Mesenchymal stem cell (in vitro differentiated cells and primary cell): ENCODE data around the gene GALNT13.

Experiments
- DNase-seq: peaks from one replicate; pipeline ENCODE4 v3.0.0-alpha.2; 2013
- H2AFZ ChIP-seq: one replicate; pipeline ENCODE4 v1.6.1; 2013; ENCODE audit warnings: low read depth, mild to moderate bottlenecking, control low read depth, inconsistent platforms, low read length, moderate library complexity
- H2AK5ac ChIP-seq: 2 replicates; pipeline ENCODE4 v1.6.1; 2013; ENCODE audit warnings: low read length, moderate library complexity, mild to moderate bottlenecking, inconsistent platforms; ENCODE audit not compliant: severe bottlenecking
- H2BK120ac ChIP-seq: one replicate; pipeline ENCODE4 v1.6.1; 2013; ENCODE audit warnings: low read depth, mild to moderate bottlenecking, inconsistent platforms, low read length, moderate library complexity
- H2BK12ac ChIP-seq, 2 experiments: one replicate each; pipeline ENCODE4 v1.6.1; 2013; ENCODE audit warnings: inconsistent platforms in 2 of 2, low read length in 2 of 2, mild to moderate bottlenecking in 2 of 2, moderate library complexity in 2 of 2, control low read depth in 1 of 2
- H2BK15ac ChIP-seq: one replicate; pipeline ENCODE4 v1.6.1; 2013; ENCODE audit warnings: mild to moderate bottlenecking, low read depth, inconsistent platforms; ENCODE audit not compliant: poor library complexity, severe bottlenecking
- H2BK5ac ChIP-seq: 2 replicates; pipeline ENCODE4 v1.6.1; 2013; ENCODE audit warnings: low read depth, mild to moderate bottlenecking, low read length, control low read depth, inconsistent platforms; ENCODE audit not compliant: poor library complexity, severe bottlenecking
- H3K14ac ChIP-seq, 2 experiments: one replicate each; pipeline ENCODE4 v1.6.1; 2013; ENCODE audit warnings: inconsistent platforms in 2 of 2, low read length in 2 of 2, control low read depth in 1 of 2, mild to moderate bottlenecking in 1 of 2, moderate library complexity in 1 of 2
- H3K18ac ChIP-seq, 2 experiments: one replicate each; pipeline ENCODE4 v1.6.1; 2013; ENCODE audit warnings: inconsistent platforms in 2 of 2, low read length in 2 of 2, control low read depth in 1 of 2, low read depth in 1 of 2, mild to moderate bottlenecking in 1 of 2
- H3K23ac ChIP-seq, 2 experiments: one replicate each; pipeline ENCODE4 v1.6.1; 2013; ENCODE audit warnings: inconsistent platforms in 2 of 2, low read length in 2 of 2, mild to moderate bottlenecking in 2 of 2, moderate library complexity in 2 of 2, control low read depth in 1 of 2
- H3K27ac ChIP-seq: 2 replicates; pipeline ENCODE4 v1.5.1; 2013; ENCODE audit warnings: mild to moderate bottlenecking, moderate library complexity, low read length, control low read depth, inconsistent platforms; ENCODE audit not compliant: poor library complexity, severe bottlenecking
- H3K27me3 ChIP-seq, 2 experiments: 2 replicates each; pipeline versions ENCODE4 v1.6.1 to v1.7.0; 2013; ENCODE audit warnings: low read length in 2 of 2, mild to moderate bottlenecking in 2 of 2, moderate library complexity in 2 of 2, control low read depth in 1 of 2, inconsistent platforms in 1 of 2; ENCODE audit not compliant: control insufficient read depth in 1 of 2, insufficient read depth in 1 of 2
- H3K36me3 ChIP-seq, 2 experiments: 2 replicates each; pipeline versions ENCODE4 v1.6.1 to v1.7.0; 2013; ENCODE audit warnings: low read length in 2 of 2, control low read depth in 1 of 2, inconsistent platforms in 1 of 2, low read depth in 1 of 2, mild to moderate bottlenecking in 1 of 2; ENCODE audit not compliant: insufficient read depth in 2 of 2, control insufficient read depth in 1 of 2
- H3K4ac ChIP-seq, 2 experiments: one replicate each; pipeline ENCODE4 v1.6.1; 2013; ENCODE audit warnings: inconsistent platforms in 2 of 2, low read length in 2 of 2, mild to moderate bottlenecking in 2 of 2, moderate library complexity in 2 of 2, control low read depth in 1 of 2, low read depth in 1 of 2
- H3K4me1 ChIP-seq: 2 replicates; pipeline ENCODE4 v1.6.1; 2013; ENCODE audit warnings: low read depth, low read length, control low read depth; ENCODE audit not compliant: control insufficient read depth, insufficient read depth
- H3K4me2 ChIP-seq: 2 replicates; pipeline ENCODE4 v1.6.1; 2013; ENCODE audit warnings: low read length, mild to moderate bottlenecking, inconsistent platforms; ENCODE audit not compliant: poor library complexity, severe bottlenecking
- H3K4me3 ChIP-seq, 2 experiments: 2 replicates each; pipeline versions ENCODE4 v1.5.1 to v1.7.0; 2013; ENCODE audit warnings: low read length in 2 of 2, mild to moderate bottlenecking in 2 of 2, control low read depth in 1 of 2, low read depth in 1 of 2; ENCODE audit not compliant: insufficient read depth in 1 of 2
- H3K79me1 ChIP-seq: replicated peaks from 2 replicates; pipeline ENCODE4 v1.6.1; 2013; ENCODE audit warnings: mild to moderate bottlenecking, control low read depth, low read length, inconsistent platforms; ENCODE audit not compliant: poor library complexity, severe bottlenecking
- H3K9ac ChIP-seq: 2 replicates; pipeline ENCODE4 v1.7.0; 2013; ENCODE audit warnings: mild to moderate bottlenecking, low read length, moderate library complexity
- H3K9me3 ChIP-seq: 2 replicates; pipeline ENCODE4 v1.7.0; 2013; ENCODE audit warnings: mild to moderate bottlenecking, low read length; ENCODE audit not compliant: control insufficient read depth
- H4K8ac ChIP-seq: one replicate; pipeline ENCODE4 v1.6.1; 2013; ENCODE audit warnings: inconsistent platforms, mild to moderate bottlenecking, low read length, moderate library complexity
- H4K91ac ChIP-seq: one replicate; pipeline ENCODE4 v1.6.1; 2013; ENCODE audit warnings: mild to moderate bottlenecking, low read length, inconsistent platforms
- WGBS: methylation state at CpG from one replicate; pipeline ENCODE4 v1.1.7; 2013; ENCODE audit warnings: mixed read lengths; 5-methylcytosine and 5-hydroxymethylcytosine counted together

The GALNT13 gene

DNA sequence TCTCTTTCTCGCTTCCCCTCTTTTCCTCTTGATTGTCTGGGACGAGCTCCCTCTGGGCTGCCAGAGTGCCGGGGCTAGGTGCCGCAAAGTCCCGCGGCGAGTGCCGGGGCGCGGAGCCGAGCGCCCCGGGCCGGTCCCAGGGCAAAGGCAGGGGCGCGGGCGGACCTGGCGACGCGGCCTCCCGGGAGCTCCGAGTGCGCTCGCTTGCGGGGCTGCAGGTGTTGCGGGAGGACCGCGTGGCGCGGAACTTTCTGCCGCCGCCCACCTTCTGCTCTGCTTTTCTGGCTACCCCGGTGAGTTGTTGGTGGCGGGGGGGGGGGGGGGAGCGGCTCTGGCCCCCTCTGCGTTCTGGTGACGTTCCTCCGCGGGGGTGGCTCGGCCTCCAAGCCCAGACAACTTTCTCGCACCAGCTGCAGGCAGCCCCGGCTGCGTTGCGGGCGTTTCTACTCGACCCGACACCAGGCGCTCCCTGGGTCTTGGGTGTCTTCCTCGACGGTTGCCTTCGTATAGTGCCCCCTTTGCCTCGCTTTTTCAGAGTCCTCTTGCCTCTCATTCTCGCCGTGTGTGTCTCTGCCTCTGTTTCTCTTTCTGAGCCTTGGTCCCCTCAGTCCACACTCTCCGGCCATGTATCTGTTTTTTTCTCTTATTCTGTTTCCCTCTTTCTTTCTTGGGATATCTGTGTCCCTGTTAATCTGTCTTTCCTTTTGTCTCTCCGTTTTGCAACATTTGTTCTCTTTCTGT is 759 bp downstream of the GALNT13 start:
- Histone ChIP-seq H3K9ac (no peak overlapping the region), H3K36me3 (no peaks in the 10 kb centered on the region), H3K79me1 (no peaks in the 10 kb centered on the region), H3K18ac (no peak overlapping the region), H2BK15ac (no peak overlapping the region), H2AFZ (no peak overlapping the region), H3K4me3 (peak overlapping the region; percentile 55 to 73), H3K27ac (no peak overlapping the region), H2AK5ac (no peak overlapping the region), H4K8ac (no peak overlapping the region), H3K4me1 (peaks cover 20% of the 10 kb centered on the region), H3K9me3 (no peaks in the 10 kb centered on the region), H3K14ac (no peak overlapping the region), H3K4ac (no peak overlapping the region), H3K27me3 (peaks cover 34 to 37% of the 10 kb centered on the region in 2 experiments), H3K4me2 (peak overlapping the region; percentile 75), H3K23ac (no peak overlapping the region), H2BK12ac (no peak overlapping the region), H2BK5ac (no peak overlapping the region), H2BK120ac (no peak overlapping the region), H4K91ac (no peak overlapping the region)
- DNase-seq, result no peak
- WGBS, result 1% methylated on average over 41 of the region's 56 CpGs

DNA sequence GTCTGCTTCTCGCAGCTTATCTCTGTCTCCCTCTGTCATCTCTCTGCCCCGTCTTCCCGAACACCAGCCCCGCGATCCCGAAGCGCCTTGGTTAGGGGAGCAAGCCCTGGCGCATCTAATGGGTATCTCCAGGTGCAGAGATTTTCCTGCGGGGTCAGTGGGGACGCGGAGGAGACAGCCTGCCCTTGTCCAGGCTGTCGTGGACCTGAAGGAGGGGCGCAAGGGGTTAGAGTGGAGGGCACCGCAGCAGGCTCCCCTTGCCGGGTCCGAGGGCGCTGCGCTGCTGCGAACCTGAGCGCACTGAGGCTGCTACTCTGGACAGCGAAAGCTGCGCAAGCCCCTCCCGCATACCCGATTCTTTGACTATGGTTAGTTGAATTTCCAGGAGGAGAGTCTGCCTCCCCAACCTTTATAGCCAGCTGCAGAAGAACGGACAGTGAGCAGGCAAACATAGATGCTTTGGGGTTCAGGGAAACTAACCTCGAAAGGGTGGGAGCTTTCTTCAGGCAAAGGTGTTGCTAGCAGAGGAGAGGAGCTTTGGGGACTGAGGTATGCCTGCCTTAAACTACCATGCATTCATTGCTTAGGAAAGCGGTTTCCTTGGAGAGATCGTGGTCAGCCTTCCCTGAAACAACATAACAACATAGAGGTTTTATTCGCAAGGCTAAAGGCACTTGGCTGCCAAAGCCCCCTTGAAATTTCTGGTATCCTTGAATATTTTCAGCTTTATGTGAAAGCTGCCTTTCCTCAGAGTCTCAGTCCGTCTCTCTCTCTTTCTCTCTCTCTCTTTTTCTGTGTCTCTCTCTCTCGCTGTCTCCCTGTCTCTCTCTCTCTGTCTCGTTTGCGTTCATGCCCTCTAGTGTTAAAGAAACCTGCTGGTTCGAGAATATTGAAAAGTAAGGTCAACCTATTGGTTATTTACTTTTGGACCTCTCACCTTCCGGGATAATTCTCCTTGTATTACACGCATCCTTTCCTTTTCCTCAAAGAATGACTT is 1.6 kb downstream of the GALNT13 start:
- no peak overlapping the region for H3K14ac ChIP-seq
- H2BK12ac ChIP-seq, result no peak overlapping the region
- H3K9ac ChIP-seq, result no peak overlapping the region
- H3K4me2 ChIP-seq, result peak overlapping the region; percentile 75
- no peak overlapping the region for H3K18ac ChIP-seq
- peaks cover 20% of the 10 kb centered on the region for H3K4me1 ChIP-seq
- no peak overlapping the region for H3K23ac ChIP-seq
- H2BK15ac ChIP-seq, result no peak overlapping the region
- H4K8ac ChIP-seq, result no peak overlapping the region
- no peaks in the 10 kb centered on the region for H3K9me3 ChIP-seq
- no peak overlapping the region for H3K4ac ChIP-seq
- no peak overlapping the region for H2BK120ac ChIP-seq
- H3K36me3 ChIP-seq, result no peaks in the 10 kb centered on the region
- H4K91ac ChIP-seq, result no peak overlapping the region
- H2BK5ac ChIP-seq, result no peak overlapping the region
- WGBS, result 11% methylated on average over 34 of the region's 36 CpGs
- H3K79me1 ChIP-seq, result no peaks in the 10 kb centered on the region
- H3K4me3 ChIP-seq, result peak overlapping the region in 1 of 2 experiments; percentile 73
- H3K27me3 ChIP-seq, result peaks cover 34 to 37% of the 10 kb centered on the region in 2 experiments
- no peak overlapping the region for H2AK5ac ChIP-seq
- no peak overlapping the region for H3K27ac ChIP-seq
- no peak overlapping the region for H2AFZ ChIP-seq
- DNase-seq, result no peak

DNA sequence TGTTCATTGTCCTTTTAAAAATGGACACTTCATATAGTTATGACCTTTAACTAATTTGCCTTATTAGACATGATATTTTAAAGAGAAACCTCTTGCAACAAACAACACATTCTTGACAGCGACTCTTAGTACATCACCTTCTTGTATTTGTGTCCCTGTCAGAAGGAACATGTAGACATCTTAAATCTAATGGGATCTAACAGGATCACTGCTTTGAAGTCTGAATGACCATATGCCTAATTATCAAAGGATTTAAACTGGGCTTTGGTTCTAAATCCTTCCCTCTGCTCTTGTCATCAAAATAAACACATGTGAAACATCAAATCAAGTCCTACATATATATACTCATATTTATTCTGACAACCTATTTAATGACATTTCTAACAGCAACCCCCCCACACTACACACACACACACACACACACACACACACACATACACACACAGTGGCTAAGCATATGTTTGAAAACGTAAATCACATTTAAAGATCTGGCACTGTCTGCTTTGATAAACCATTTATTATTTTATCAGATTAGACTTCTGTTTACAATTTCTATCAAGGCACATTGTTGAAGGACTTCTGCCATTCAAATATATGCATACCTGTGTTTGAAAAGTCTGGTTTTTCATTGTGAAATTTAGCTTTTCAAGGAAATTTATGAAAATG is 4.2 kb downstream of the GALNT13 start:
- H3K4me3 ChIP-seq, result no peak overlapping the region
- no peak overlapping the region for H3K4me2 ChIP-seq
- no peak overlapping the region for H2AK5ac ChIP-seq
- no peaks in the 10 kb centered on the region for H3K79me1 ChIP-seq
- no peak overlapping the region for H3K18ac ChIP-seq
- H3K23ac ChIP-seq, result no peak overlapping the region
- H3K9me3 ChIP-seq, result no peaks in the 10 kb centered on the region
- 90% methylated on average over 1 of the region's 2 CpGs for WGBS
- H3K14ac ChIP-seq, result no peak overlapping the region
- H3K9ac ChIP-seq, result no peak overlapping the region
- peaks cover 26 to 28% of the 10 kb centered on the region in 2 experiments for H3K27me3 ChIP-seq
- DNase-seq, result no peak
- peaks cover 20% of the 10 kb centered on the region for H3K4me1 ChIP-seq
- H3K36me3 ChIP-seq, result no peaks in the 10 kb centered on the region
- H2BK120ac ChIP-seq, result no peak overlapping the region
- no peak overlapping the region for H2AFZ ChIP-seq
- H4K91ac ChIP-seq, result no peak overlapping the region
- H3K27ac ChIP-seq, result no peak overlapping the region
- H3K4ac ChIP-seq, result no peak overlapping the region
- H2BK15ac ChIP-seq, result no peak overlapping the region
- no peak overlapping the region for H4K8ac ChIP-seq
- no peak overlapping the region for H2BK5ac ChIP-seq
- H2BK12ac ChIP-seq, result no peak overlapping the region

DNA sequence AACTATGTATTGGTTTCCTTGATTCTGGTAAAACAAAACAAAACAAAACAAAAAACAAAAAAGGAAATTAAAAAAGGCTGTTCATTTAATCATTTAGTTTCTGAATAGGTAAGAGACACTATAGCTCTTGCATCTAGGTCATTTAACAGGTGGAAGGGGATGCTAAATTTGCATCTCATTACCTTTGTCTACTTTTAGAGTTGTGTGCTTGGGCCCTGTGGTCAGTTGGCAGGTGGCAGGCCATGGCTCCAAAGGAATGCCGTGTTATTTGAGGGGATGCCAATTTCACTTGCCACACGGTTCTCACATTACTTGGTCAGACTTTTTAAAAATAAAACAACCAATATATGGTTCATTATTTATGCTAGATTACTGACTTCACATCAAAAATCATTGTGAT is 9.2 kb downstream of the GALNT13 start:
- no CpG with 5 or more reads among the region's 2 CpGs for WGBS

More for the DNA sequence above, 9.2 kb downstream of the GALNT13 start:
- Histone ChIP-seq H3K4me2 (no peak overlapping the region), H3K9ac (no peak overlapping the region), H2BK5ac (no peak overlapping the region), H2BK15ac (no peak overlapping the region), H2AK5ac (no peak overlapping the region), H3K9me3 (no peaks in the 10 kb centered on the region), H3K36me3 (no peaks in the 10 kb centered on the region), H2BK120ac (no peak overlapping the region), H2BK12ac (no peak overlapping the region), H3K4me1 (no peaks in the 10 kb centered on the region), H3K4ac (no peak overlapping the region), H3K27me3 (no peaks in the 10 kb centered on the region), H4K8ac (no peak overlapping the region), H4K91ac (no peak overlapping the region), H3K27ac (no peak overlapping the region), H3K79me1 (no peaks in the 10 kb centered on the region), H3K14ac (no peak overlapping the region), H3K18ac (no peak overlapping the region), H2AFZ (no peak overlapping the region), H3K23ac (no peak overlapping the region), H3K4me3 (no peak overlapping the region)
- DNase-seq, result no peak
